ENCODE data around the gene CAPRIN1.

CAPRIN1 gene

DNA sequence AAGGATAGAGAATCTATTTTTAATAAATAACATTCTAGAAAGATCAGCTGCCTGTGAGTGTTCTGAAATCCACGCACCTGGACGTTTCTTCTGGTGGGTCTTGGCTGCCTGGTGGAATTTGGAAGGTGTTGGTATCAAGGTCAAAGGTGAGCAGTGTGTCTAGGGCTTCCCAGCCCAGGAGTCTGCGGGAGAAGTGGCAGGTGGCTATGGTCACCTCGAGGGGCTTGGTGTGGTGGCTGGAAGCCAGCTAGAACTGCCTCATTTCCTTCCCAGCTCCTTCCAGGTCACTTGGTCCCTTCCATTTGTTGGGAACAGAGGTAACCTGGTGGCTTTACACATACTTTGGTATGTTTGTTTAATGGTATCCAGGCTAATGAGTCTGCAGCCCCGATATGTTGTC lies 95.3 kb downstream of the CAPRIN1 start:
- DNase-seq, result no peak

DNA sequence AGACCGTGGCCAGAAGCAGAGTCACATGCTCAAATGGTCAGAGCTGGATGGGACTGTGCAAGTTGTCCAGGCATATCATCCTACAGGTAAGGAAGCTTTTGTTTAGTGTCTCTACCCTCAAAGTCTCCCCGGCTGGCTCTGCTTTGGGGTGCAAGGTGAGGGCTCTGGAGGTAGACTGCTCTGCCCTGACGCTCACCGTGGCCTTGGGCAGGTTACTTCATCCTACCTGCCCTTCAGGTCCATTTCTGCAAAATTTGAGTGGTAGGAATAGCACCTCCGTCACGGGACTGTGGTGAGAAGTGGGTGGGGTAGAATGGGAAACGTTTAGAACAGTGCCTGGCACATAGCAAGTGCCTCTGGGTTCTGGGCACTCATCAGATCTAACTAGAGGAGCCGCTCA lies 96.0 kb downstream of the CAPRIN1 start:
- DNase-seq, result no peak

DNA sequence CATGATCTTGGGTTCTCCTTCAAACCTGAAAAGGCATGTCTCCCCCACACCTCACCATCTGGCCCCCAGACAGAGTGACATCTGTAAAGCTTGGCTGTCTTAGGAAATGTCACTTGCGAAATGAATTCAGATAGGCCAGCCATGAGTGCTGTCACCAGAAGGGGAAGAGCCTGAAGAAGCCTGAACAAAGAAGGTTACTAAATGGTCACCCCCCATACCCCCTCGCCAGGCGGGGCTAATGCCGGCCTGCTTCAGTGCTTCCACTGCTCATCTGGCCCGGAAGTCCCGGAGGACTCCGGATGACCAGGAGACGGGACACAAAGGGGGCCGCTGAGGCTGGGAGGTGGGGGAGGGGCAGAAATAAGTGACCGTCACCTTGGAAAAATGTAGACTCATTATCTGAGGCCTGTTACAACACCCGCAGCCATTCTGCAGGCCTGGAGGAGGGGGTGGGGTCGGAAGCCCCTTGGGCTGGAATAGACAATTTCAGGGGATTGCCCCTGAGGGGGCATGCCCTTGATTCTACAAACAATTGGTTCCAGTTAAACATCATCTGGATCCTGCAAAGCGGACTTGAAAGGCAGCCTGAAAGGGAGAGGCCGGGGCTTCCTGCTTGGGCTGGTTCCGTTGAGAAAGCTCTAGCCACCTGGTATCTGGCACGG lies 97.1 kb downstream of the CAPRIN1 start:
- DNase-seq, result no peak

DNA sequence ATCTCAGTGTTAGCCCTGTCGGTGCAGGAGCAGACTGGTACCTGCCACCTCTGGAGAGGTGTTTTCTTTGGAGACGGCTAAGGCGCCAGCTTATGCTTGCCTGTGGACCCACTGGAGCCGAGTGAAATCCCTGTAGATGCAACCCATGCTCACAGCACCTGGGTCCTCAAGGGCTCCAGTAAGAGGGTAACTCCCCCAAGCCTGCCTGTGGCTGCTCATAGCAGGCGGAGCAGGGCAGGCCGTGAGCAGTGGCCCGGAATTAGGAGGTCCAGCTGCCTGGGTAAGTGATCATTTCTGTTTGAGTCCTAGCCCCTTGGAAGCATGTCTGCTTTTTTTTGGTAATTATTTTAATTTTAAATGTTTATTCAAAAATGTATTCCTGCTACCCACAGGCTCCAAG lies 97.7 kb downstream of the CAPRIN1 start:
- no peak for DNase-seq

DNA sequence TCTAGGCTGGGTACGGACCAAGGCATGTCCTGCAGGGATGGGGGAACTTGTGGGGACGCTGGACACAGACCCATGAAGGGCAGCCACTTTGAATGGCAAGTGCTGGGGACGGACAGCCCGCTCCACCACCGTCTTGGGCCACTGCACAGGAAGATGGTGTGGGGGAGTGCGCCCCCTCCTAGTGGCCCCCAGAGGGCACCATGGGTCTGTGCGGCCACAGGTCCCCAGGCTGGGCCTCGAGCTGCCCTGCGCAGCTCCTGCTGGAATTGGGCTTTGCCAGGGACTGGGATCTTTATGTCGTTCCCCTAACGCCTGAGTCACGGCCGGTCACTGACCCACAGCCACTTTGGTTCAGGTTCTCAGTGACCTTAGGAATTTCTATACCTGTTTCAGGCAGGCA lies 98.3 kb downstream of the CAPRIN1 start:
- no peak for DNase-seq

DNA sequence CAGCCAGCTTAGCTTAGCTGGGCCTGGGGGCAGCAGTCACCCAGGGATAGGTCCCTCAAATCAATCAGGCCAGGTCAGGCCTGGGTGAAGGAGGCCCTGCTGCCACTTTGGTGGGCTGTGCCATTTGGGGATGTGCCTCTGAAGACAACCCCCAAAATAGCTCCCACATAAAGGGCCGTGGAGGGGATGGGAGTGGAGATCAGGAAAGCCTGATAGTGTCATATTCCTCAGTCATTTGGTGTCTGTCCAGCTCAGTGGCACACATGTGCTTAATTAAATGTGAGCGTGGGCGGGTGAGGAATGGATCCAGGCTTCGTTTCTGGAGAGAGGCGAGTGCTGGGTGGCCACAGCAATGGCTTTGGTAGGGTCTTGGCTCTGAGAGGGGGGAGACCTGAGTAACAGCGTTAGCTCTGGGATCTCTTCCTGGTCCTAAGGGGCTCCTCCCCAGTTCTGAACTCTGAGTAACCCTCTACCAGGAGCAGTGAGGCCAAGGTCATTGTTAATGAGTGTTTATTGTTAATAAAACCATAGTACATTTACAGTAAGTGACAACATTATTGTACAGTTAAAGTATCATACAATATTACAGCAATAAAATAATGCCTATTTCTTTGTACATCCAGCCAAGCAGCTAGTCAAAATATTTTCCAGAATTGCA lies 99.1 kb downstream of the CAPRIN1 start:
- no peak for DNase-seq

All from NCI-H2227 treated with DMSO at 0.1 percent for 48 hours (cell line).